Inferior parietal cortex (tissue), 1 donor: ENCODE results near the gene PSMC3.
A peak's percentile ranks its signal among the peaks of the same experiment; 100 is the strongest.

Source experiments
- DNase-seq: peaks from one replicate; pipeline ENCODE4 v3.0.0-alpha.2; 2016; ENCODE audit errors: extremely low spot score

Gene PSMC3

GRCh38 chr11:47426062-47426956, at the start of gene PSMC3:
TSS of gene PSMC3 (minus strand) at chr11:47426439. CDS start at chr11:47426279, 160 bp downstream.
- DNase-seq, result peak; percentile 97

GRCh38 chr11:47470671-47471070, 44.4 kb upstream of the PSMC3 start:
- DNase-seq, result no peak

GRCh38 chr11:47469361-47470179, 43.3 kb upstream of the PSMC3 start:
- no peak for DNase-seq

- no peak for DNase-seq
These were observed 42.5 kb upstream of the PSMC3 start for GRCh38 chr11:47468598-47469214.

- no peak for DNase-seq
These were observed 41.1 kb upstream of the PSMC3 start for GRCh38 chr11:47467357-47467756.

- peak; percentile 62 for DNase-seq
These were observed 40.5 kb upstream of the PSMC3 start for GRCh38 chr11:47466701-47467250.

- DNase-seq, result no peak
These were observed 40.0 kb upstream of the PSMC3 start for GRCh38 chr11:47466201-47466600.

GRCh38 chr11:47464483-47464882, 38.2 kb upstream of the PSMC3 start:
- no peak for DNase-seq

GRCh38 chr11:47461876-47462275, 35.6 kb upstream of the PSMC3 start:
- DNase-seq, result no peak

- no peak for DNase-seq
These were observed 34.5 kb upstream of the PSMC3 start for GRCh38 chr11:47460571-47461235.

GRCh38 chr11:47454258-47454671, 28.0 kb upstream of the PSMC3 start:
- peak; percentile 78 for DNase-seq

GRCh38 chr11:47453365-47453764, 27.1 kb upstream of the PSMC3 start:
- no peak for DNase-seq

- DNase-seq, result no peak
These were observed 25.8 kb upstream of the PSMC3 start for GRCh38 chr11:47451990-47452389.

- no peak for DNase-seq
These were observed 25.2 kb upstream of the PSMC3 start for GRCh38 chr11:47451436-47451835.

- no peak for DNase-seq
These were observed 23.3 kb upstream of the PSMC3 start for GRCh38 chr11:47449541-47449940.

- DNase-seq, result no peak
These were observed 22.6 kb upstream of the PSMC3 start, which contains the start of gene RAPSN for GRCh38 chr11:47448566-47449427. TSS of gene RAPSN (minus strand) at chr11:47449136. CDS start at chr11:47448964, 172 bp downstream.

GRCh38 chr11:47447906-47448305, 21.7 kb upstream of the PSMC3 start:
- no peak for DNase-seq

GRCh38 chr11:47446833-47447232, 20.6 kb upstream of the PSMC3 start:
- no peak for DNase-seq

GRCh38 chr11:47445840-47446239, 19.6 kb upstream of the PSMC3 start:
- no peak for DNase-seq

GRCh38 chr11:47443817-47444216, 17.6 kb upstream of the PSMC3 start:
- no peak for DNase-seq
